Ishikawa (cell line): ENCODE measurements around the gene CLEC14A.

ENCODE experiments used
- CEBPB ChIP-seq: IDR thresholded peaks from 2 replicates; pipeline ENCODE4 v1.6.1; 2012
- CREB1 ChIP-seq: IDR thresholded peaks from 2 replicates; pipeline ENCODE4 v1.6.1; 2012; ENCODE audit warnings: low read depth
- EGR1 ChIP-seq: IDR thresholded peaks from 2 replicates; pipeline ENCODE4 v1.6.1; 2012
- EP300 ChIP-seq: IDR thresholded peaks from 2 replicates; pipeline ENCODE4 v1.6.1; 2012; ENCODE audit warnings: borderline replicate concordance
- FOXM1 ChIP-seq: IDR thresholded peaks from 2 replicates; pipeline ENCODE4 v1.6.1; 2012; ENCODE audit warnings: low read depth, borderline replicate concordance
- MAX ChIP-seq: IDR thresholded peaks from 2 replicates; pipeline ENCODE4 v1.6.1; 2012
- NFIC ChIP-seq: IDR thresholded peaks from 2 replicates; pipeline ENCODE4 v1.6.1; 2012
- RAD21 ChIP-seq: IDR thresholded peaks from 2 replicates; pipeline ENCODE4 v1.6.1; 2012; ENCODE audit warnings: low read depth
- REST ChIP-seq: IDR thresholded peaks from 2 replicates; pipeline ENCODE4 v1.6.1; 2012; ENCODE audit warnings: low read depth, mild to moderate bottlenecking
- TAF1 ChIP-seq: IDR thresholded peaks from 2 replicates; pipeline ENCODE4 v1.6.1; 2012; ENCODE audit warnings: low read depth, mild to moderate bottlenecking
- TCF12 ChIP-seq: IDR thresholded peaks from 2 replicates; pipeline ENCODE4 v1.6.1; 2012; ENCODE audit warnings: low read depth
- TEAD4 ChIP-seq: IDR thresholded peaks from 2 replicates; pipeline ENCODE4 v1.6.1; 2012
- YY1 ChIP-seq: IDR thresholded peaks from 2 replicates; pipeline ENCODE4 v1.6.1; 2012; ENCODE audit warnings: low read depth
- ZBTB7A ChIP-seq: IDR thresholded peaks from 2 replicates; pipeline ENCODE4 v1.6.1; 2012; ENCODE audit warnings: low read depth

- TF ChIP-seq TAF1 (no peak), MAX (no peak), CEBPB (no peak), RAD21 (no peak), ZBTB7A (no peak), NFIC (no peak), EP300 (no peak), TCF12 (no peak), REST (no peak), TEAD4 (no peak), YY1 (no peak), CREB1 (no peak), FOXM1 (no peak), EGR1 (no peak)
These were observed 12.1 kb downstream of the CLEC14A start for GRCh38 chr14:38243696-38244240.
